HUES48 (cell line): ENCODE measurements around the gene OSBPL7.

Experiments used
- H3K27ac ChIP-seq: one replicate; pipeline ENCODE4 v1.7.0; 2013; ENCODE audit warnings: low read depth, low read length, inconsistent platforms
- H3K27me3 ChIP-seq: 2 replicates; pipeline ENCODE4 v1.6.1; 2013; ENCODE audit warnings: mild to moderate bottlenecking, low read length; ENCODE audit not compliant: control insufficient read depth, insufficient read depth
- H3K36me3 ChIP-seq: 2 replicates; pipeline ENCODE4 v1.6.1; 2013; ENCODE audit warnings: low read length; ENCODE audit not compliant: control insufficient read depth, insufficient read depth
- H3K4me1 ChIP-seq: 2 replicates; pipeline ENCODE4 v1.6.1; 2013; ENCODE audit warnings: mild to moderate bottlenecking, low read length; ENCODE audit not compliant: control insufficient read depth, insufficient read depth
- H3K4me3 ChIP-seq: 2 replicates; pipeline ENCODE4 v1.5.1; 2013; ENCODE audit warnings: mild to moderate bottlenecking, low read depth, low read length
- H3K9ac ChIP-seq: 2 replicates; pipeline ENCODE4 v1.6.1; 2013; ENCODE audit warnings: mild to moderate bottlenecking, low read depth, low read length, moderate library complexity
- H3K9me3 ChIP-seq: 2 replicates; pipeline ENCODE4 v1.6.1; 2013; ENCODE audit warnings: low read length; ENCODE audit not compliant: control insufficient read depth, insufficient read depth

OSBPL7 gene

DNA sequence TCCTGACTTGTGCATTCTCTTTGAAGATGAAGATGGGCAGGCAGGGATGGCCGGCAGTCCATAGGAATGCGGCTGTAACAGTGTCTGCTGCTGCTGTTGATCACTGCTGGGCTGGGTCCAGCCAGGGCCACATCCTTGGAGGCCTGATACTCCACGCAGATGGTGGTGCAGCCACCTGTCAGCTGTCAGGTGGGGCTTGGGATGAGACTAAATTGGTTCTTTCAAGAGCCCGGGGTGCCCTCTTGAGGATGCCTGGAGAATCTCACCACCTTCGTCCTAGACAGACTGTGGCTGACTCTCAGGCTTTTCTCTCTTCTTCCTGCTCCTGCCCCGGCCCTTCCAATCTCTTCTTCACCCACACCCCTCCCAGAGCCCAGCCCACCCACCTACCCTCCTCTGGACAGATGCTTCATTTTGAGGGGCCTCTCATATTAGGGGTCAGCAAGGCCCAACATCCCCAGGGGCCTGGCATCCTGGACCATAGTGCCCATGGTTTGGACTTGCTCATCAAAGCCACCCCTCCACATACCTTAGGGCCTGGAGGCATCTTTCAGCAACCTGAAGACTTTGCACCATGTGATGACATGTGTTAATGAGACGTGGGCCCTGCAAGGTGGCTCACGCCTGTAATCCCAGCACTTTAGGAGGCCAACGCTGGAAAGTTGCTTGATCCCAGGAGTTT is 19.1 kb downstream of the OSBPL7 start:
- no peak overlapping the region for H3K27ac ChIP-seq
- H3K36me3 ChIP-seq, result no peaks in the 10 kb centered on the region
- H3K4me3 ChIP-seq, result no peak overlapping the region
- H3K4me1 ChIP-seq, result no peaks in the 10 kb centered on the region
- no peaks in the 10 kb centered on the region for H3K27me3 ChIP-seq
- H3K9ac ChIP-seq, result no peak overlapping the region
- H3K9me3 ChIP-seq, result no peaks in the 10 kb centered on the region

DNA sequence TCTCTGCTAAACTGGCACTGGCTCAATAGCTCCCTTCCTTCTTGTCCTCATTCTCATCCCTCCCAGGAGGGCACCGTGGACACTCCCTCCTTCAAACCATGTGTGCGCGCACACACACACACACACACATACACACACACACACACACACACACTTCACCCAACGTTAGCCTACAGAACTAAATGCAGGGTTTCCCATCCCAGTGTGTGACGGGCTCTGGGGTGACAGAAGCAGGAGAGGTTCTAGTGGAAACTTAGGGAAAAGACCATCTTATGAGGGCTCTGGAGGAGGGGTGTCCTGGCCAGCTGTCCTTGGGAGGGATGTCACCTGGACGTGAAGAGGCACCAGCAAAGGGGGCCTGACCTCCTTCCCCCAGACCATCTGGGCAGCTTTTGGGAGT is 19.7 kb downstream of the OSBPL7 start:
- no peaks in the 10 kb centered on the region for H3K4me1 ChIP-seq
- H3K36me3 ChIP-seq, result no peaks in the 10 kb centered on the region
- no peak overlapping the region for H3K4me3 ChIP-seq
- no peaks in the 10 kb centered on the region for H3K27me3 ChIP-seq
- H3K9me3 ChIP-seq, result no peaks in the 10 kb centered on the region
- H3K9ac ChIP-seq, result no peak overlapping the region
- H3K27ac ChIP-seq, result no peak overlapping the region

DNA sequence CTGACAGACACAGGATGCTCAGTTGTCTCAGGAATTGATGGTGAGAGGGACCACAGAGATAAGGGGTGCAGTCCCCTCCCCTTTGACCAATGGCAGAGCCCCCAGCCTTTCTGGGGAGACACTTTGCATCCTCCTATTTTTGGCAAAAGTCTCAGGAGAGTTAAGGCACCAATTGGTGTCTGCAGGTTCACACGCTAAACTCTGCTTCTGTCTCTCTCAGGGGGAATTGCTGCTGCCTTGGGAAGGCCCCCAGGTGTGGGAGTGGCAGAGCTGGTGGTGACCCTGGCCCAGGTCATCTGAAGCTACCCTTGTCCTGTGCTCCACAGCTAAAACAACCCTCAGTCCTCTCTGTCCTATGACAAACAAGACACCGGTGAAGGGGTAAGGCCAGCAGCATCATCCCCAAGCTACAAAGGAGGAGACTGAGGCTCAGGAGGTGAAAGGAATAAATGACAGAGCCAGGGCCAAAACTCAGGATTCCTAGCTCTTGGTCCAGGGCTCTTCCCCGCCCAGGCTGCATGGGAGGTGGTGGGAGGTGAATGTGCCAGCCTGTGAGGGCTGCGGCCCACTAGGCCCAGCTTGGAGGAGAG is 20.3 kb downstream of the OSBPL7 start:
- Histone ChIP-seq H3K4me1 (no peaks in the 10 kb centered on the region), H3K27ac (no peak overlapping the region), H3K9ac (no peak overlapping the region), H3K27me3 (no peaks in the 10 kb centered on the region), H3K36me3 (no peaks in the 10 kb centered on the region), H3K4me3 (no peak overlapping the region), H3K9me3 (no peaks in the 10 kb centered on the region)

DNA sequence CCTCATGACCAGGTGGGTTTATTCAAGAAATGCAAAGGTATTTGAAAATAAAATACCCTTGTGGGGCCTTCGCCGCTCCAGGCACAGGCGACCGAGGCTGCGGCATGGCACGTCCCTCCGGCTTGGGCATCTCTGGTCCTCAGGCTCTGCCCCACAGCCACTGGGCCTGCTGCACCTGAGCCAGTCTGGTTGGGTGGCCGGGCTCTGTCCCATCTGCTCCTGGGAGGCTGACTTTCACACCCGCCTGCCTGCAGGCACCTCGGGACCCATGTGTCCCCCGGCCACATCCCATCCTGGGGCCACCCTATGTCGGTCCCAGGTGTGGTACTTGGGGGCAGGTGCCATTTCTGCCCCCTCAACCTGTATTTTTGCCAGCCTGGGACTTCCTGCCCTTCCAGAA is 20.9 kb downstream of the OSBPL7 start:
- Histone ChIP-seq H3K4me1 (no peaks in the 10 kb centered on the region), H3K9ac (no peak overlapping the region), H3K9me3 (no peaks in the 10 kb centered on the region), H3K27me3 (no peaks in the 10 kb centered on the region), H3K27ac (no peak overlapping the region), H3K36me3 (no peaks in the 10 kb centered on the region), H3K4me3 (no peak overlapping the region)

DNA sequence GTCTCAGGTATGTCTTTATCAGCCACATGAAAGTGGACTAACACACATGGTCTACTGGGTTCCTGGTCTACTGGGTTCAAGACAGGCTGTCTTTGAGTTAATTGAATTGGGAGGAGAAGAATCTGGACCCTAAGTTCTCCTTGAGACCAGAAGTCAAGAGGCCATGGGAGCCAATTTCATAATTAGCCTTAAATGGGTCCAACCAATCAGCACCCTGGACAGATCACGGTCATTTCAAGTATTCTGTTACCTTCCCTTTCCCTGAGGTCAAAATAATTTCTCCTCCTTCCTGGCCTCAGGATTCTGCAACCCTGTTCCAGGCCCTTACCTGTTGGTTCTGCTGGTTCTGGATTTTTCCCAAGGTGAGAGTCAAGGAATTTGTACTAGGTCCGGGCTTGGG is 23.8 kb downstream of the OSBPL7 start:
- Histone ChIP-seq H3K27me3 (peaks cover 15% of the 10 kb centered on the region), H3K27ac (no peak overlapping the region), H3K9ac (no peak overlapping the region), H3K4me3 (no peak overlapping the region), H3K36me3 (no peaks in the 10 kb centered on the region), H3K4me1 (no peaks in the 10 kb centered on the region), H3K9me3 (no peaks in the 10 kb centered on the region)

DNA sequence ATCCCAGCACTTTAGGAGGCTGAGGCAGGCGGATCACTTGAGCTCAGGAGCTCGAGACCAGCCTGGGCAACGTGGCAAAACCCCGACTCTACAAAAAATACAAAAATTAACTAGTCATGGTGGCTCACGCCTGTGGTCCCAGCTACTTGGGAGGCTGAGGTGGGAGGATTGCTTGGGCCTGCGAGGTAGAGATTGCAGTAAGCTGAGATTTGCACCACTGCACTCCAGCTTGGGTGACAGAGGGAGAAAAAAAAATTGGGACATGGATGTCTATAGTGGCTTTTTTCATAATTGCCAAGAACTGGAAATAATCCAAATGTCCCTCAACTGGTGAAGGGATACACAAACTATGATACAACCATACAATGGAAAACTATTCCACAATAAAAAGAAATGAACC is 28.6 kb downstream of the OSBPL7 start:
- no peaks in the 10 kb centered on the region for H3K9me3 ChIP-seq
- H3K9ac ChIP-seq, result no peak overlapping the region
- no peaks in the 10 kb centered on the region for H3K36me3 ChIP-seq
- no peak overlapping the region for H3K4me3 ChIP-seq
- peaks cover 61% of the 10 kb centered on the region for H3K27me3 ChIP-seq
- H3K27ac ChIP-seq, result no peak overlapping the region
- H3K4me1 ChIP-seq, result no peaks in the 10 kb centered on the region

DNA sequence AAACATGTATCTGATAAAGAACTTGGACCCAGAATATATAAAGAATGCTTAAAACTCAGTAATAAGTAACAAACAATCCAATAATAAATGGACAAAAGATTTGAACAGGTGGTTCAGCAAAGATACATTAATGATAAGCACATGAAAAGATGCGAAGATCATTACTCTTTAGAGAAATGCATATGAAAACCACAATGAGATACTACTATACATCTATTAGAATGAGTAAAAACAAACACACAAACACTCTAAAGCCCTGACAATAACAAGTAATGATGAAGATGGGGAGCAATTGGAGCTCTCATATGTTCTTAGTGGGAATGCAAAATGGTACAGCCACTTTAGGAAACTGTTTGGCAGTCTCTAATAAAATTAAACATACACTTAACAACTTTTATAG is 29.1 kb downstream of the OSBPL7 start:
- no peaks in the 10 kb centered on the region for H3K4me1 ChIP-seq
- no peaks in the 10 kb centered on the region for H3K9me3 ChIP-seq
- no peak overlapping the region for H3K27ac ChIP-seq
- no peaks in the 10 kb centered on the region for H3K36me3 ChIP-seq
- no peak overlapping the region for H3K4me3 ChIP-seq
- peaks cover 64% of the 10 kb centered on the region for H3K27me3 ChIP-seq
- H3K9ac ChIP-seq, result no peak overlapping the region

DNA sequence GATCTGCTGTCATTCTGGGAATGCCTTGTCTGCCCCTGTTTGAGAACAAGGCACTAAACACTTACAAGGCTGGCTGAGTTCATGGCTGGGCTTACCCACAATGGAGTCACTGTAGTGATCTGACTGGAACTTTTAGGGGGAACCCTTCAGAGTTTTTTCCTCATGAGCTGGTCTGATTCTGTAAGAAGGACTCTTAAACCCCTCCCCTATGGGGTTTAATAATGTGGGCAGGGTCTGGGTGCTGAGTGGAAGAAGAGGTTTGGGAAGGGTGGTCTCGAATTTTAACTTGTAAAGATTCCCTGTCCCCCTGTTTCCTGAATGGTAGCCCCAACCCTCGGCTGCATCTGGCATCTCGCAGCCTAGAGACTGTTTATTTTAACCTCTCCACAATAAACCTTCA is 30.6 kb downstream of the OSBPL7 start:
- no peak overlapping the region for H3K9ac ChIP-seq
- H3K4me1 ChIP-seq, result no peaks in the 10 kb centered on the region
- no peak overlapping the region for H3K27ac ChIP-seq
- H3K36me3 ChIP-seq, result no peaks in the 10 kb centered on the region
- H3K4me3 ChIP-seq, result no peak overlapping the region
- H3K9me3 ChIP-seq, result no peaks in the 10 kb centered on the region
- peaks cover 64% of the 10 kb centered on the region for H3K27me3 ChIP-seq

DNA sequence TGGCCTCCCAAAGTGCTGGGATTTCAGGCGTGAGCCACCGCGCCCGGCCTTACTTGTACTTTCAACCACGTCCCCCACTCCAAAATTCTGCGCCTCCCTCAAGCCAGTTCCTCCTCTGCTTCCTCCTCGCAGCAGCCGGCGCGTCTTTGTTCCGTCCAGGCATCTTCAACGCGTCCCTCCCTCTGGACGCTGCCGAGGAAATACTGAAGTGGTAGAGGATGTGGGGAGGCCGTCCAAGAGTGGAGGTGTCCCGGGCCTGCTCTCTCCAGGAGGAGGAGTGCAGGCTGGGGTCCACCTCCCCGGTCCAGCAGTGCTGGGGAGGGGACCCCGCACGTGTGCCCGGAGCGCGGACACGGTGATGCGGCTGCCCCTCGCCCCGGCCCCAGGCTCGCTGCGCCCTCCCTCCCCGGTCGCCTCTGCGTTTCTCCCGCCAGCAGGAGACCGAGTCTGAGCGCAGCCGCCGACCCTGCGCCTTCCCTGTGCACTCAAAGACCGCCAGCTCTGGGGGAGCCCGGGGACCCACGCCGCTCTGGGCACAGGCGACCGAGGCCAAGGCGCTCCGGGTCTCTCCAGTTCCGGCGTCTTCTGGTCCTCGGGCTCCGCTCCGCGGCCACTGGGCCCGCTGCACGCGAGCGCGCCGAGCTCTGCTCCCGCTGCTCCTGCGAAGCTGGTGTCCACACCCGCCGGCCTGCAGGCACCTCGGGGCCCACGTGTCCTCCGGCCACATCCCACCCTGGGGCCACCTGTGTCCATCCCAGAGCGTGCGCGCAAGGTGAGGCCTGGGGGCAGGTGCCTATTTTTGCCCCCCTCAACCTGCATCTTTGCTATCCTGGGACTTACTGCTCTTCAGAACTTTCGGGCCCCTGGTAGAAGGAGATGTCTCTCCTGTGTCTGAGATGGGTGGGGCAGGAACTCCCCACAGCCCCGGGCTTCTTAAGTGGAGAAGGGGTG is 31.7 kb downstream of the OSBPL7 start:
- Histone ChIP-seq H3K4me1 (no peaks in the 10 kb centered on the region), H3K4me3 (peak overlapping the region; percentile 58), H3K27me3 (peaks cover 60% of the 10 kb centered on the region), H3K36me3 (no peaks in the 10 kb centered on the region), H3K27ac (no peak overlapping the region), H3K9ac (no peak overlapping the region), H3K9me3 (no peaks in the 10 kb centered on the region)

DNA sequence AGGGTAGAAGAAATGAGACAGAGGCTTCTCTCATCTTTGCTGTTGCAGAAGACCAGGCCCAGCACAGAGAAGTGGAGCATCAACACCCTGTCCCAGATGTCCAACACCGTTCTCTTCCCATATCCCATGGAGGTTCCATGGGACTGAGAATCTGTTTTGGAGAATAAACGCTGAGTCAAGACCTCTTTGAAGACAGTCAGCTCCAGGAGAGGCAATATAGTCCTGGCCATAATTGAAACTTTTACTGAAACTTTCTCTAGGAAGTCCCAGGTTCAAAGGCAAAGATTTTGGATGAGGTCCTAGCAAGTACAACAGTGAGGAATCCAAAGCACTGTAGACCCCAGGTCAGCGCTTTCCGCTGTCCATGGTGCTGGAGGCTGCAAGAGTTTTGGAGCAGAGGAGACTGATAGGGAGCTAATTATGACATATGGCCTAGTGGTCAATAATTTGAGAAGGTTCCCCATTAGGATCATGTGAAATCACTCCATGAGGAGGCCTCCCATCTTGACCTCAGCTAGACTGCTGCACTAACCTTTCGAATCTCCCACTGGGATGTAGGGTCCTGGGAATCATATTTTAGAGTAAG is 36.0 kb downstream of the OSBPL7 start:
- no peak overlapping the region for H3K9ac ChIP-seq
- H3K27ac ChIP-seq, result no peak overlapping the region
- no peaks in the 10 kb centered on the region for H3K36me3 ChIP-seq
- H3K9me3 ChIP-seq, result no peaks in the 10 kb centered on the region
- H3K27me3 ChIP-seq, result peaks cover 33% of the 10 kb centered on the region
- no peaks in the 10 kb centered on the region for H3K4me1 ChIP-seq
- no peak overlapping the region for H3K4me3 ChIP-seq

DNA sequence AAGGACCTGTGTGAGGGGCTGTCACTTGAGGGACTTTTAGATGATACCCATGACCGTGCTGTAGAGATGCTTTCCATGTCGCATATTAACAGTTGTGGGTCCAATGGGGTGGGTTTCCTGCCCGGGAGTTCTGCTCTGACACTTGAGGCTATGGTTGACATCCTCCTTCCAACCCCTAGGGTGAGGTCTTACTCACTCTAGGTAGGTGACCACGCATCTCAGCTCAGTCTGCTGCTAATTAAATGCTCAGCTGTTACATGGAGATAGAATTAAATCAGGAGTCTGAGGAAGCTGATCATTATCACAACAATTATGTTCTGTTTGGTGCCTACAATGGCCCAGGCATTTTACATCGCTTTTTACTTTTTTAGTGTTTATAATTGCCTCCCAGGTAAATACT is 40.2 kb downstream of the OSBPL7 start:
- H3K27me3 ChIP-seq, result peaks cover 22% of the 10 kb centered on the region
- H3K27ac ChIP-seq, result no peak overlapping the region
- H3K9me3 ChIP-seq, result no peaks in the 10 kb centered on the region
- H3K4me3 ChIP-seq, result no peak overlapping the region
- no peak overlapping the region for H3K9ac ChIP-seq
- no peaks in the 10 kb centered on the region for H3K4me1 ChIP-seq
- no peaks in the 10 kb centered on the region for H3K36me3 ChIP-seq
